Vagina (tissue), 2 donors: ENCODE measurements around the gene EXOC3.

Source experiments
- CTCF ChIP-seq, 3 experiments: fragments of 450-650 bp in 2 of 3; fragments of 200-600 bp in 1 of 3; sonication (generic) in 1 of 3; IDR thresholded peaks; one replicate each; pipeline ENCODE4 v1.5.1; 2017 to 2019; ENCODE audit warnings: antibody characterized with exemption in 3 of 3, mild to moderate bottlenecking in 2 of 3, moderate library complexity in 2 of 3
- POLR2A ChIP-seq, 2 donors: fragments of 450-650 bp; IDR thresholded peaks; one replicate each; pipeline ENCODE4 v1.6.1; 2017; ENCODE audit warnings: antibody characterized with exemption in 2 of 2, mild to moderate bottlenecking in 2 of 2, moderate library complexity in 2 of 2
- POLR2AphosphoS5 ChIP-seq, 2 donors: sonication (generic); formaldehyde crosslinking; IDR thresholded peaks; one replicate each; pipeline ENCODE4 v1.9.0; 2017; ENCODE audit warnings: antibody characterized with exemption in 2 of 2, mild to moderate bottlenecking in 2 of 2, low read depth in 1 of 2; ENCODE audit not compliant: insufficient read depth in 1 of 2

- TF ChIP-seq CTCF (IDR thresholded peaks at IDR 0.05) (no peak), POLR2A (IDR thresholded peaks at IDR 0.05) (no peak), POLR2AphosphoS5 (IDR thresholded peaks at IDR 0.05; ENCODE audit: insufficient read depth in 1 of 2, low read depth in 1 of 2) (no peak)
Measured at GRCh38 chr5:491856-492155, 48.8 kb downstream of the EXOC3 start.
